HG03354 (cell line): Measurements from ENCODE around the gene TTLL6.

Experiments
- ATAC-seq: cut with Tn5 transposase; IDR thresholded peaks from one replicate; pipeline ENCODE4 v1.9.1; 2021; ENCODE audit warnings: mild to moderate bottlenecking; ENCODE audit not compliant: unreplicated experiment, poor library complexity, severe bottlenecking

The TTLL6 gene

DNA sequence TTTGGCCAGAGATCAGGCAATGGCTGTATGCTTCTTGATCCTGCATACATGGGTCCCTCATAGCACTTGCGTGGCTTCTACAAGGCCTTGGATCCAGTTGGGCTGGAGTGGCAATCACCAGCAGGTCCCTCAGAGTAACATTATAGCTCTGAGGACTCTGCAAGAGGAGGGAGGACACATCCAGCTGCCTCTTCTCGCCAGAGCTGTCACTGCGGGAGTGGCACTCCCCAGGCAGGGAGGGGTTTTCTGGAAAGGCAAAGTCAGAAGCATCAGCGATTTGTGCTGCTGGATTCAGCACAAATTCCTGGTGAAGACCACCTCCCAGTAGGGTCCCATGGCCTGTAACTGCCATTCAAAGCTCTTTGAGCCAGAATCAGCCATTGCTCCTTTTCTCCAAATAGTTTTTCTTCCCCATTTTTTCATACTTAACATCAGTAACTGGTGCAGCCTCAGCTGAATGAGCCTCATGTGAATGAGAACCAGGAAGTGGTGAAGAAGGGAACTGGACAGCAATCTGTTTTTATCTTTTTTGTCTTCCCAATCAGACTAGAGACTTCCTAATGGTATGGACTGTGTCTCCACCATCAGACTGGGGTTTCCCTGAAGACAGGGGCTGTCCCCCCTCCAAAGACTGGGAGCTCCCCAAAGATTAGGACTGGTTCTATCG, 47.9 kb downstream of the TTLL6 start:
- no peak for ATAC-seq

DNA sequence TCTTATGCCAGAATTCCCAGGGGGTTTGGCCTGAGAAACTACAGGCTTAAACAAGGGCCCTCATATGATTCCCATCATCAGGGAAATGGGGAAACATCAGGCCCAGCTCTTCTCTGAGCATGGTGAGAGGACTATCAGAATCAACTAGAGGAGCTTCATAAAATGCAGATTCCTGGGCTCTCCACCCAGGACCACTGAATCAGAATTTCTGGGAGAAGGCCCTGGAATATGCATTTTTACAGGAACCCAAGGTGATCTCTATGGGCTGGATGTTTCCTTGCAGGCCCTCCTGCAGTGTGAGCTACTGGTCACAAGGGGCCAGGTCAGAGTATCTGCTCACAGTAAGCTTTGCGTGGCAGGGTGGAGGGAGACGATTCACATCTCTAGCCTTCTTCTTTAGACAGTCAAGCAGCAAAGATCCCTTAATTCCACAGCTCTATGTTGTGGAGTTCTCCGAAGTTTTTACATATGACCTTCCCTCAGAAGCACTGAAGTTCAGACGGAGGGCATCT, 49.7 kb downstream of the TTLL6 start:
- ATAC-seq, result no peak

DNA sequence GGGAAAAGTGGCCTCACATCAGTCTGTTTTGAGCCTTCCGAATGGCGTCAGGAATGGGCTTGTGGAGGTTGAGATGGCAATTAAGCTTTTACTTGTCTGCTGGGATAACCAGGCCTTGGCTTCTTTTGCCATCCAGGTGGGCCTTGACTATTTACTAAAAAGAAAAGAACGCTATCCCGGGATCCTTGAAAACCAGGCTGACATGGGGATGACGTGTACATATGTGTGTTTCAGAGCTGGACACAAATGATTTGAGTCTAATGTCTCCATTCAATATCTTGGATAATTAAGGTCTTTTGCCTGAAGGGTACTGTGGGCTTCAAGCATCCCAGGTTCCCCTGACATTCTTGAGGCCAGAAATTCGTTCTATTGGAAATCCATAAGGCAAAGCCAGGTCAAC, 55.9 kb downstream of the TTLL6 start:
- ATAC-seq, result no peak

DNA sequence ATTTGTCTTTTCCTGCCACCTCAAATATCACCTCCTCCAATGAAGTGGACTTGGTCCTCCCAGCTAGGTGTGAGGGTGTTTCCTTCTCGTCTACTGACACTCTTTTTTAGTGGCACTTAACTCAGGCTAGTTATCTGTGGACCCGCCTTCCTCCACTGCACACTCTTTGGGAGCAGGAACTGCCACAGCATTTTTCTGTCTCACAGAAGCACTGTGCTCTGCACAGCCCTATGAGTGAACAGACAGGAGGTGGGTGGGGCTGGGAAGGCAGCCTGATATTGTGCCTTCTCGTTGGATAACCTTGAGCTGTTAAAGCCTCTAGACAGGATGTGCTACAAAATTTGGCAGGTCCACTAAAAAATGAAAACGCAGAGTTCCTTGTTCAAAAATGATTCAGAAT, 56.6 kb downstream of the TTLL6 start:
- no peak for ATAC-seq

DNA sequence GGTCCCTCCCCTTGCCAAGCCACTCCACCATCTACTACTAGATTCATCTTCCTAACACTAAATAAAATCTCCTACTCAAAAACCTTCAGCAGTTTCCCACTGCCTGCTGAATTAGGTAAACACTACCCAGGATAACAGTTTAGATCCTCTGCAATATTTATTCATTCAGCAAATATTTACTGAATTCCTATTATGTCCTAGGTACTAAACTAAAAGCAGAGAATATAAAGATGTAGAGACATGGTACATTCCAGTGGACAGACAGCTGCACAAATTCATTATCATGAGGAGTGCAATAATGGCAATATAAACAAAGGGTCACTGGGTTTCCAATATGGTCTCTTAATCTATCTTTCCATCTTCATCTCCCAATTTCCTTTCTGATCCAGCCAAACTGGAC, 57.7 kb downstream of the TTLL6 start:
- no peak for ATAC-seq

DNA sequence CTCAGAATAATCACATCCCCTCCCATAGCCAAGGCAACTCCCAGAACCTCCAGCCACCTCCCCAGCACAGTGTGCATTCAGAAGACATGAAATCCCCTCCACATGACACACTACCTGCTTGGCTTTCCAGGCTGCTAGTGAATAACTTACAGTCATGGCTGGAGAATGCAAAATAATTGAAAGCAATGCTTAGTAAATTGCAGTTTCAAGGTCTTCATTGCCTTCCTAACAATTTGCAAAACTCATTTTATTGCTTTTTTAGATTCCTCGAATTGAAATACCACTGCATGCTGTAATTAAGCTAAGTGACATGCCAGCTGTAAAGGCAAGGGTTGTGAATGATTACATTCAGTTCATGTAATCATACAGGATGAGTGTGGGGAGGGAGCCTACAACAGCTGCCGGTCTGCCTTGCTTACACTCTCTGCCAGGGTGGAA, 59.5 kb downstream of the TTLL6 start:
- ATAC-seq, result no peak

DNA sequence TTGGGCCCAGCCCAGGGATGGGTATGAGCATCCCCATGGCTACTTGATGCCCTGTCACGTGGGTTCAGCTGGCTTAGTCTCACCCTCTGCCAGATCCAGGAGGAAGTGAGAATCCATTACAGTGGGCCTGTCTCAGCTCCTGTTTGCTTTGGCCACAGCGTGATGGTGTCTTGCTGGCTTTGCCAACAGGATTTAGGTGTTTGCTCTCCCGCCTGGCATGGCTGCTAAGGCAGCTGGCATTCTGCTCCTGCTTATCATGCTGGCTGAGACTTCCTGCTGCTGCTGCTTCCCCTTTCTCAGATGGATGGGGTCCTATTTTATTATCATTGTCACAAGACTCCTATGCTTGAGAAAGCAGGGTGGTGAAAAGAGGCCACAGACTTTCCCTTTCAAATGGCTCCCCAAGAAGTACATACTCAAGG, 60.2 kb downstream of the TTLL6 start:
- ATAC-seq, result no peak

DNA sequence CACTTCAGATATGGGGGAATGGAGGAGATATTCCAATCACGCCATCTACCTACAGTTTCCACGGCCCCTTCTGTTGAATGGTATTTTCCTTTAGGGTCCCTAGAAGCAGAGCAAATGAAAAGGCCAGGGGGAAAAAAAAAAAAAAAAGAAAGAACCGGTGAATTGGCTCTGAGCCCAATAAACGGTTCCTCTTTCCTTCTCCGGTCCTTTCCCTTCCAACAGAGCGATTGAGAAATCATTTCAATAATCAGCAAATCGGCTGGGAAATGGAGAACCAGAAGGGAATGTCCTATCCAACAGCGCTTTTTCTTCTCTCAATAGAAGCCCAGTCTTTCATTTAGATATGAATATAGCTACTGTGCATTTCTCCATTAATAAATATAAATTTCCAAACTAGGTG, 61.7 kb downstream of the TTLL6 start:
- ATAC-seq, result no peak

DNA sequence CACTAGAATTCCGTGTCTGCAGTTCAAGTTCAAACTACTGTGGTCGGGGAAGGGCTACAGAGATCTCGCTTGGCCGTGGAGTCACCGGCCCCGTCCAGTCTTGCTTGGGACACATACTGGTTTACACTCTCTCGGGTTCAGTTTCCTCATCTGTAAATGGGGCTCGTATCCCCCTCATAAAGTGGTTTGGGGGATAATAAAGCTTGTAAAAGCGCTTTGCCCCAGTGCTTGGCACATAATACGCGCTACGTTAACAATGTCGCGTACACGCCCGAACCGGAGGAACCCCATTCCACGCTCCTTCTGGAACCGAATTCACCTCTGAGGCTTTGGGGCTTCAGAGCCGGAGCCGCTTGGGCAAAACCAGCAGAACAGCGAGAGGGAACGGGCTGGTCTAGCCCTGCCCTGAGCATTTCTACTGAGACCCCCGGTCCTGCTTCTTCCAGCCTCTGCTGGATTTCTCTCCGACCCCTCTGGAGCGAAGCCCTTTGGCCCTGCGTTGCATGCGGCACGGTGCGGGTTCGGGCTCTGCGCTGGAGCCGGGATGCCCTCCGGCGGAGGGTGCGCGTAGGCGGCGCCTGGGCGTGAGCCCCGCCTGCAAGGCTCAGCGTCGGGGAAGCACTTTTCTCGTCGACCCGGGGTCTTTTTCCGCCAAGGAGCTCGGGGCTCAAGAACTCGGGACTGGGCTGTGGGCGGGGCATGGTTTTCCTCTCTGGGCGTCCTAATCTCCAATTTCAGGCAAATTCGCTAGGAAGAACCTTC, 62.3 kb downstream of the TTLL6 start:
- no peak for ATAC-seq

DNA sequence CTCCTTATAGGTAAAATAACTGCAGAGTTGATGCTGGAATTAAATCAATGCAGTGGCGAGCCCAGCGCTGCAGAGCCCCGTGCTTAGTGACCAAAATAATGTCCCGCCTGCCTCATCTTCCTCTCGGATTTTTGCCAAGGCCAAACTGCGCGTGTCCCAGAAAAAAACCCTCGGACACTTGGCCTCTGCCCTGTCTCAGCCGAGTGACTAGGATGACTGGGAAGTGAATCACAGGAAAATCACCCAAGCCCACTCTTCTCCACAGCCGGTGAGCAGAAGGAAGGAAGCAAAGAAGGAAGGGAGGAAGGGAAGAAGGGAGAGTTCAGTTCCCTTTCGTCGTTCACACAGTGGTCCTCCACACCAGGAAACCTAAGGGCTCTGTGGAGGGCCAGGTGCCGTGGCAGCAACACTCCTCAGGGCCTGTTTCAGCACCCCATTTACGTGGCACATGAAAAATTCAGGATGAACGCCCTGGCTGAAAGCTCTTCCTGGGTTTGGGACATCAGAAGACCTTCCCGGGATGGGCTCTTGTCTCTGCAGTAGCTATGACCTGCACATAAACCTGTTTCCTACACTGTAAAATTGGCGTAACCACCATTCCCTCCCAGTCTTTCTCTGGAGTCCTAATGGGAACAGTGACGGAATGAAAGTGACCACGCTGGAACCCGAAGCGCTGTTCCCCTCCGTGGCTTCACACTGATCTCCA, 63.1 kb downstream of the TTLL6 start:
- no peak for ATAC-seq

DNA sequence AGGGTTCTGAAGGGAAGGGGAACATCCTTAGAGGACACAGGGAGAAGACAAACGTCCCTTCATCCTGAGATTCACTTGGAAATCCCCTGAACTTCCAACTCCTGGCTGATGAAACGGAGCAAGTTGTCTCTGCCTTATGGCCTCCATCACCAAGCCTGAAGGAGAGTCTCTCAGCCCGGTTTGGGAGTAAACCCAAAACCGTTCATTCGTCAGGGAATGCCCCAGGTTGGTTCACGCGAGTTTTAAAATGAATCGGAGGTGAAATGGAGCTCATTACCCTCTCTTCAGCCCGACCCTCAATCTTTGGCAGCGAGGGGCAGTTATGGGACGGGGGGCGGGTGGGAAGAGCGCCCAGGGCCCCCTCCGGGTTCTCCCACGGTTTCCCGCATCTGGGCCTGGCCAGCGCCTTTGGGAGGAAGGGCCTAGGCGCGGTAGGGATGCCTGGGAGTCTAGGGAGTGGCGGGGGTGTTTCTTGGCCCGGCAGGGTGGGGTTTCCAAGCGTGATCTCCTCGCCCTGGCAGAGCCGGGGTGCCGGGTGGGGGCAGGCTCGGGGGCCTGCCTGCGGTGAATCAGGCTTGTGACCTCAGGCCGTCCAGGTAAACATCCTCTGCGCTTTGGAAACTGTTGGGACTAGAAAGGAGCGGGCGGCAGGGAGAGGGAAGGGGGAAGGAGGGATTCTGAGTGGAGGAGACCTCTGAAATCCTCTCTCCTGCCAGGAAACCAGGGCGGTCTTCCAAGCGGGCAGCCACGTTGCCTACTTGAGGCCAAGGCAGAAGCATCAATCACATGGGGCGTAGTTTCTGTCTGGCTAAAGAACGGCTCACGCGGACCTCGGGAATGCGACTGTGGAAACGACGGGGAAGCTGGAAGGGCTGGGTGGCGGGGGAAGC, 64.4 kb downstream of the TTLL6 start:
- no peak for ATAC-seq

DNA sequence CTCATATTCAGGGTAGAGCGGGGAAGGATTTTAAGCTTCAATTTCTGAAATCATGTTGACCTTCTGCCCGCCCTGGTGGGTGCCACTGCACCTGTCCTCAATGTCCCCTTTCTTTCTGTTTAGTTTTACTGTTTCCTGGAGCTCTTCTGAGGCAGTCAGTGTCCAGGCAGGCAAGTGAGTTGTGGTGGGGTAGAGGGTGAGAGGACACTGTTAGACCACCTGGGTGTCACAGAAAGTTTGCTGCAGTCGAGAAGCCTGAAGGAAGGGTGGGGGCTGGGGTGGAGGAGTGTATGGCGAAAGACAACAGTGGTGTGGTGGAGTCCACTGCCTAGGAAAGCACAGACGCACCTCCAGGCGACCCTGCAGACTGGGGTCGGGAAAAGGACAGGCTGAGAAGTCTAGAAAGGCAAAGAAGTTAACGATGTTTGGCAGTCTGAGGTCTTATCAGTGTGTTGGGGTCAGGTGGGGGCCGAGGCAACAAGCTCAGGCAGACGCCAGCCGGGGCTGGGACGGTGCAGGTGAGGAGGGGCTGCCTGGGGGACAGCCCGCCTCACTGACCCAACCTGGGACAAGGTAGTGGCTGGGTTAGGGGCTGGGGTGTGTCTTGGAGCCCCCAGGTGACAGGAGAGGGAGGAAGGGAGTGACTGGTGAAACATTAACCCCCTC, 65.2 kb downstream of the TTLL6 start:
- ATAC-seq, result no peak

DNA sequence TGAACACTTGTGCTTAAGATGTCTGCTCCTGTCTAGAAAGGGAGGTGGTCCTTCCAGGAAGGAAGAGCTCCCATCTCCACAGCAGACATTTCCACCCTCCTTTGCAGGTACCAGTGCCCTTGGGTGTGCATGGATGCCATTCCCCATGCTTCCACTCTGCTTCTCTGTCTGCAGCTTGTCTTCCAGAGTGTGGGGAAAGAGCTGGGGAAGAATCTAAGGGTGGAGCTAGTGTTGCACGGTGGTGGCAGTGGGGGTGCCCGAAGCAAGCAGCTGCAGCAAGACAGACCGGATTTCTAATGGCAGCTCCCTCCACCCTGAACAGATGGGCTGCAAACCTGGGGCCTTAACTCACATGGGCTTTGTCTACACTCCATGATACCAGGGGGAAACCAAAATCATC, 65.9 kb downstream of the TTLL6 start:
- no peak for ATAC-seq

DNA sequence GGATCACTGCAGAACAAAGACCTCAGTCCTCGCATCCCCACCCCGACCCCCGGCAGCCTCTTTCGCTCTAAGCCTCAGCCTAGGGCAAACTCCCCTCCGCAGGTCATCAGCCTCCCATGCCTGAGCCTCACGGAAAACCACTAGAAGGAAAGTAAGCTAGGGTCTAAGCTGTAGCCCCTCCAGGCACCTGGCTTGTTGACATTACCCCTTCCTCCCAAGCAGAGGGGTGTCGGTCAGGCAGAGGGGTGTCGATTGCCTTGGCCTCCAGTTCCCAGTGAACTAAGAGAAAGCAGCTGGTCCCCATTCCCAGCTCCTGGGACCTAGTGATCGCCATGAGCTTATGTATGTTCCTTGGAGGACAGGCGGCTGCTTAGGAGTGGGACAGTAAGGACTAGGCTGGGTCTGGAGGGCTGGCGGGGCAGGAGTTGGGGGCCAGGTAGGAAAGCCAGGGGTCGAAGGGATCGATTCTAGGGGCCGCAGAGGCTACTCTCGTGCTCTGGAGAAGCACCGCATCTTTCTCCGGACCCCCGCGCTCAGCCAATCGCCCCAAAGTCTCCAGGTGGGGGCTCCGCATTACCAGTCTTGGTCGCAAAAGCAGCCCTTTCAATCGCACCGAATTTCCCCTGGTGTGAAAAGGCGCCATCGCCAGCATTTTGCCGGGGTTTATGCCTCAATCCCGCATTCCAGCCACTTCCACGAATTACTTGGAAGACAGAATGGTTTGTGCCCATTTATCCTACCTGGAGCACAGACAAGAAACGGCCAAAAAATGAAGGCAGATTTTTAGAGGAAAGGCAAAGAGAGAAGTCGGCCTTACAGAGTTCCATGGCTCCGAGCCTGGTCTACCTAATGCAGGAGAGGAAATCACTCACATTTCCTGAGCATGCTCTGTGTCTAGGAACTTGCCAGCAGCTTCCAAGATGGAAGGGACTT, 67.1 kb downstream of the TTLL6 start:
- no peak for ATAC-seq

DNA sequence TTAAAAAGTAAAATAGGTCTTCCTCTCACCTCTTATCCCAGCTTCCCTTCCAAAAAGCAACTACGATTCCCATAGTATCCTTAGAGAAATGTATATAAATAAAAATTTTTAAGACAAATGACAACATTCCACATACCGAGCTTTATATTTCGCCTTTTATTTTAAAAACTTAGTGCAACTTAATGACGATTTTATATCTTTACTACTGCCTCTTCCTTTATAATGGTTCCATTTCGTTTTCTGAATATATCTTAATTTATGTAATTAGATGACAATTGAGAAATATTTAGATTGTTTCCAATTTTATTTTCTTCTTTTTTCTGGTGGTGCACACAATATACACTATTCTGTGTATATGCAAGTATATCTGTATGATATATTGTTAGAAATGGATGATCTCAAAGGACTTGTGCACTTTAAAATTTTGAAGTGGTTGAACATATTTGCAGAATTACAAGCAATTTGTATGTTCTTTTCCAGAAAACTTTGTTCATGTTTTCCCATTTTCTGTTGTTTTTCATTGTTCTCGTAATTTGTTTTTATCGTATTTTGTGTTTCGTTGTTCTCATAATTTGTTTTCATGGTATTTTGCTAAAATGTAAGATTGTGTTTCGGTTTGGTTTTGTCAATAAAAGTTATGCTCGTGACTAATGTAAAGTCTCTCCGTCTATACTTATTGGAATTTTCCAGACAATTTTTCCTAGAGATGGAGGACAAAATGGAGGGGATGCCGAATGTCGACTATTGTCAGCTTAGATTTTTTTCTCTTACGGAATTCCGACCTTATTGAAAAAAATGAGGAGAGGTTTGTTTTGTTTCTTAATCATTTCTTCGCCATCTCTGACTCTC, 68.1 kb downstream of the TTLL6 start:
- ATAC-seq, result no peak

DNA sequence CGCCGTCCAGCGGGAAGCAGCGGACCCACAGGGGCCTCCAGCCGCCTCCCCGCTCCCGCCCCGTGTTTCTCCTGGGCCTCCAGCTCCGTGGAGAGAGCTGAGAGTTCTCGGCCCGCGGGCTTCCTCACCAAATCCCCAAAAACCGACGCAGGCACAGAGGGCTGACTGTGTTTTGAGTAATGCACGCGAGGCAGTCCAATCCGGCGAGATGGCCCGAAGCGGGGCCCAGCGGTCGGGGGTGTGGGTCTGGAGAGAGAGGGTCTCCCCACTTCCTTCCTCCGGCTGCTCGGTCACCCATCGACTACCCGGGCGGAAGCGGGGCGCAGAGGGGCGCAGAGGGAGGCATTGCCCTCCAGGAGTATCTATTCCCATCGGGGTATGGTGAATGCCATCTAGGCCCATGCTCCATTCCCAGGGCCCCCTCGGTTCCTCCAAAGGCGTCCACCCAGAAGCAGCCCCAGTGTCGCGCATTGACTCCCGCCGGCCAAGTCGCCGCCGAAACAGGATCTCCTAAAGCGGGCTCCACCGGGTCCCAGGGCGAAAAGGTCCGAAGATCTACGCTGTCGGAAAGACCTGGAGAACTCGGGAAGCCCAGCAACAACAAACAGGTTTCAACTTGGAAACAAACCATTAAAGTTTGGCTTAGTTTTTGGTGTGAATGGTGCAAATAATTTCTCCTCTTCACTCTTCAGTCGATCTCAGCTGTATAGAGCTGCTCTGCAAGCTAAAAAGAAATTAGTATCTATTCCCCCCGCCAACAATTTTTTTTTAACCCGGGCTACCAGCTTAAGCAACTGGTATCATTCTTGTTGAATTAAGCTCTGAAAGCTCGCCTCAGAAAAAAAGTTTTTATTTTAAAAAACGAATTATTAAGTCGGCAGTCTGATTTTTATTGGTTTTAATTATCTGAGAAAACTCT, 69.3 kb downstream of the TTLL6 start:
- ATAC-seq, result no peak
